GM12865 (cell line): ENCODE results near the gene SLAMF1.

ENCODE experiments used
- DNase-seq: peaks from one replicate; pipeline ENCODE4 v3.0.0; 2010; ENCODE audit warnings: low read depth
- H3K4me3 ChIP-seq: 2 replicates; pipeline ENCODE4 v1.5.1; 2011; ENCODE audit warnings: mild to moderate bottlenecking, low read depth, low read length, control low read depth
- CTCF ChIP-seq: IDR thresholded peaks from 2 replicates; pipeline ENCODE4 v1.5.1; 2011; ENCODE audit warnings: low read length, control low read depth, low read depth, inconsistent platforms; ENCODE audit not compliant: insufficient read depth; ENCODE audit errors: missing control alignments

Gene SLAMF1

GRCh38 chr1:160624464-160624863, 22.4 kb downstream of the SLAMF1 start:
- DNase-seq = peak; percentile 83
- no peak for TF ChIP-seq CTCF

DNA sequence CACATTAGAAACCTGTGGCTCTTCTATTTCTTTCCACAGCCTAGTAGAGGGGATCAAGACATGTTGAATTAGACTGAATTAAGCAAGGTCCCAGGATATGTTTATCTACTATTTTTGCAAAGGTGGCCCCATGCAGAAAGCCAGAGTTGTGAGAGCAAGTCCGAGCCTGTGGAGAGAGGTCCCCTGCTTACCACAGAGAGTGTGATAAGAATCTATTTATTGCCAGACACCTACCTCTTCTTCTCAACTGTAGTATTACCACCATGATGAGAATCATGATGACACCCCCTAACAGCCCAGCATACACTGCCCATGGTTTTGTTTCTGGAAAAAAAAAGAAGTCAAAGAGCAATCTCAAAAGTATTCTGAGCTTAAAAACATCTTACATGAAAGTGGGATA, 23.0 kb downstream of the SLAMF1 start:
- peak overlapping the region; percentile 9 for H3K4me3 ChIP-seq
- TF ChIP-seq CTCF = no peak
- peak; percentile 71 for DNase-seq

More at GRCh38 chr1:160624464-160624863, 22.4 kb downstream of the SLAMF1 start:
- peak overlapping the region; percentile 33 for H3K4me3 ChIP-seq

GRCh38 chr1:160623227-160623633, 23.6 kb downstream of the SLAMF1 start:
- H3K4me3 ChIP-seq = no peak overlapping the region
- no peak for TF ChIP-seq CTCF
- peak; percentile 69 for DNase-seq

DNA sequence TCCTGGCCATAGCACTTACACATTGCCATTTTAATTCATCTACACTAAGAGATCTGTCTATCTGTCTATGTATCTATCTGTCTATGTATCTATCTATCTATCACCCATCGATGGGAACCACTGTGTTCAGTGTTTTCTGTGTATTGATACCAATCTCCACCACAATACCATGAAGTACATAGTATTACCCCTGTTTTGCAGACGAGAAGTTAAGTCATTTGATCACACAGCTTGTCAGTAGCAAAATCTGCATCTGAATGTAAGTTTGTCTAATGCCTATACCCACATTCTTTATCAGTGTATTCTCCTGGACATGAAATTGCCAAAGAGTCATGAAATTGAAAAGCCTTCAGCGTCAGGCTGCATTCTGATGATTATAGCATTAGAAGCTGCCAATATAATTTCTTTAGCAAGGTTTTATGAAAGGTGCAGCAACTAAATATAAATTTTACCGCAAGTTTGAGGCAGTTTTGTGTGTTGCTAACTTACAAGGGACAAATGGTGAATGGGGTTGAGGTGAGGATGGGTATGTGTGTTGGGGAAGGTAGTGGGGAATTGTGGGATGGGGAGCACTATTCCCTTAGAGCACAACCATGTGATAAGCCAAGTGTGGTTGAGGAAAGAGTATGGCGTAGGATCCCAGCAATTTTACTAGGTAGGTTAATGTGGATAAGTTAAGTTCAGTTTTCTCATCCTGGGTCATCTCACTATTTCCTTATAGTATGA, 24.2 kb downstream of the SLAMF1 start:
- H3K4me3 ChIP-seq = no peak overlapping the region
- DNase-seq = peak; percentile 16

DNA sequence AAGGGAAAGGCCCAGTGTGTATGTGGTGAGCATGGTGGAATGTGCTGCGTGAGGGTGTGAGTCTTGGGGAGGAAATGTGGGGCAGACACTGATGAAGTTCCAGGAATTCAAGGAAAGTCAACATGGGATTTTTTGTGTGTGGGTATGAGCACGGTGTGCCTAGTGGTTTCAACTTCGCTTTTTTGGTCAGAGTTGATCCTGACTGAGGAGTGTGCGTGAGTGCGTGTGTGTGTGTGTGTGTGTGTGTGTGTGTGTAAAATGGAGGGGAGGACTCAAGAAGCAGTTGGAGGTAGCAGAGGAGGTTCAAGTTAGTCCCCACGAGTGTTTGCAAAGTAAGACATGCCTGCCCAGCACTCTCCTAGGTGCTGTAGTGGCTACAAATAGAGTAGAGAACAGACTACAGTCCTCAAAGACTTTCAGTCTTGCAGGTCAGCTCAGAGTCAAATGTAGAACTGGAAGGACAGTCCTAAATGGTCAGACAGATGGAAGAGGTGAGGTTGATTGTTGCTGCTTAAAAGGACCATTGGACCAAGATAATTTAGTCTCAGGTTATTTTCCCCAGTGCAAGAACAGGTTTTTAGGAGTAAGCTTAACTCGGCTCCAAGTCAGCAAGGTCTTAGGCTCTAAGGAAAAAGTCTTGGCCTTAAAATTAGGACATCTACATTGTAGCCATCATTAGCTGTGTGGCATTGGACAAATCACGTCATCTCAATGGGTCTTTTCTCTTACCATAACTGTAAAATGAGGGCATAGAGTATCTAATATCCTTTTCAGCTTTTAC, 25.0 kb downstream of the SLAMF1 start:
- TF ChIP-seq CTCF = no peak
- peak; percentile 51 for DNase-seq
- no peak overlapping the region for H3K4me3 ChIP-seq

More for the DNA sequence above, 24.2 kb downstream of the SLAMF1 start:
- no peak for TF ChIP-seq CTCF

- no peak for TF ChIP-seq CTCF
- peak; percentile 35 for DNase-seq
- H3K4me3 ChIP-seq = no peak overlapping the region
Observed at GRCh38 chr1:160620942-160621632, 25.8 kb downstream of the SLAMF1 start.
